Measurements from ENCODE around the gene RPS10.
A peak's percentile ranks its signal among the peaks of the same experiment; 100 is the strongest.

Gene RPS10

GRCh38 chr6:34392497-34393190 is 33.2 kb downstream of the RPS10 start, which contains the start of gene NUDT3:
Gene NUDT3 (minus strand): TSS chr6:34392669. CDS start chr6:34392362, 307 bp downstream.
- peak; percentile 97 for DNase-seq (ENCODE audit: low spot score)
- peak; percentile 77 for TF ChIP-seq CTCF (IDR thresholded peaks at IDR 0.05; ENCODE audit: extremely low read depth, missing control alignments)

- peak; percentile 63 for DNase-seq (ENCODE audit: low spot score)
- TF ChIP-seq CTCF (IDR thresholded peaks at IDR 0.05; ENCODE audit: extremely low read depth, missing control alignments): no peak
Observed at GRCh38 chr6:34391786-34392496, 33.9 kb downstream of the RPS10 start.

- no peak for TF ChIP-seq CTCF (IDR thresholded peaks at IDR 0.05; ENCODE audit: extremely low read depth, missing control alignments)
- no peak for DNase-seq (ENCODE audit: low spot score)
Observed at GRCh38 chr6:34391473-34391785, 34.4 kb downstream of the RPS10 start.

- TF ChIP-seq CTCF (IDR thresholded peaks at IDR 0.05; ENCODE audit: extremely low read depth, missing control alignments): no peak
- peak; percentile 29 for DNase-seq (ENCODE audit: low spot score)
Observed at GRCh38 chr6:34390531-34391472, 35.1 kb downstream of the RPS10 start.

GRCh38 chr6:34389034-34389433 is 36.8 kb downstream of the RPS10 start:
- no peak for DNase-seq (ENCODE audit: low spot score)
- TF ChIP-seq CTCF (IDR thresholded peaks at IDR 0.05; ENCODE audit: extremely low read depth, missing control alignments): no peak

- no peak for TF ChIP-seq CTCF (IDR thresholded peaks at IDR 0.05; ENCODE audit: extremely low read depth, missing control alignments)
- no peak for DNase-seq (ENCODE audit: low spot score)
Observed at GRCh38 chr6:34388421-34388820, 37.4 kb downstream of the RPS10 start.

Measured in GM20000 (cell line).